Neural cell (in vitro differentiated cells): ENCODE results near the gene MEF2D.

Source experiments
- EP300 ChIP-seq: fragments of 450-650 bp; conservative IDR thresholded peaks from 2 replicates; pipeline ENCODE4 v1.6.1; 2014; ENCODE audit warnings: antibody characterized with exemption, mild to moderate bottlenecking, moderate library complexity; ENCODE audit not compliant: poor library complexity, severe bottlenecking
- EZH2 ChIP-seq: fragments of 200-600, 300-800 bp; shearing (Covaris generic), sonication (generic); IDR thresholded peaks from 2 replicates; pipeline ENCODE4 v1.6.1; 2014; ENCODE audit warnings: antibody characterized with exemption, low read length, borderline replicate concordance, mild to moderate bottlenecking; ENCODE audit not compliant: insufficient read depth, poor library complexity, severe bottlenecking
- MXI1 ChIP-seq: fragments of 450-650 bp; conservative IDR thresholded peaks from 2 replicates; pipeline ENCODE4 v1.6.1; 2014; ENCODE audit warnings: antibody characterized with exemption, mild to moderate bottlenecking; ENCODE audit not compliant: poor library complexity, severe bottlenecking
- POLR2AphosphoS5 ChIP-seq: IDR thresholded peaks from 2 replicates; pipeline ENCODE4 v1.6.1; 2012
- RAD21 ChIP-seq: fragments of 450-650 bp; conservative IDR thresholded peaks from 2 replicates; pipeline ENCODE4 v1.6.1; 2014; ENCODE audit warnings: antibody characterized with exemption, mild to moderate bottlenecking, moderate library complexity
- SMC3 ChIP-seq: fragments of 450-650 bp; conservative IDR thresholded peaks from 2 replicates; pipeline ENCODE4 v1.6.1; 2014; ENCODE audit warnings: antibody characterized with exemption, mild to moderate bottlenecking, moderate library complexity; ENCODE audit not compliant: poor library complexity
- TAF1 ChIP-seq: IDR thresholded peaks from 2 replicates; pipeline ENCODE4 v1.6.1; 2012; ENCODE audit warnings: low read depth
- TF ChIP-seq, protein P1 (sequence below): fragments of 450-650 bp; IDR thresholded peaks from 2 replicates; pipeline ENCODE4 v1.5.1; 2014; ENCODE audit warnings: antibody characterized with exemption, mild to moderate bottlenecking, moderate library complexity; ENCODE audit not compliant: poor library complexity, severe bottlenecking
- TF ChIP-seq, protein P2 (sequence below): IDR thresholded peaks from 2 replicates; pipeline ENCODE4 v1.6.1; 2012; ENCODE audit warnings: borderline replicate concordance

DNA sequence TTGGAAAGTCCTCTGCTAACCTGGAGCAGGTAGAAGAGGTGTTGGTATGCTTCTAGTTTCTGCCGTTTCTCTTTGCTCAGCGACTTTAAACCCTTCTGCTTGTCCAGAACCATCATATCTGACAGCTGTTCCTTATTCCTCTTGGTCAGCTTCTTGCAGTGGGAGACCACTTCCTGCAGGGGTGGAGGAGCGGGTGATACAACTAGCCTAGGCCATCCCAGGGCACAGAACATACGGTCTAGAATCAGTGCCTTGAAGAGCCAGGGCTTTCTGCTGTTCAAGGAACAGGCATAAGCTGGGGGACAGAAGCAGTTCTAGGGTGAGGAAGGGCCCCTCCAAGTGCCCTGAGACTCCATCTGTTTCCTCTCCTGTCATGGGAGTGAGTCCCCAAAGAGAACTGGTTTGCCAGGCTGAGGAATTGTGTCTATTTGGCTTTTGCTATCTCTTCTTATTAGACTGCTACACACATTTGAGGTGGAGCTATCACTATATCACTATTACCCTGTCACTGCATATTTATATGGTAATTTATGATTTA lies 39.3 kb upstream of the MEF2D start:
- no peak for TF ChIP-seq MXI1
- TF ChIP-seq, protein P1, sequence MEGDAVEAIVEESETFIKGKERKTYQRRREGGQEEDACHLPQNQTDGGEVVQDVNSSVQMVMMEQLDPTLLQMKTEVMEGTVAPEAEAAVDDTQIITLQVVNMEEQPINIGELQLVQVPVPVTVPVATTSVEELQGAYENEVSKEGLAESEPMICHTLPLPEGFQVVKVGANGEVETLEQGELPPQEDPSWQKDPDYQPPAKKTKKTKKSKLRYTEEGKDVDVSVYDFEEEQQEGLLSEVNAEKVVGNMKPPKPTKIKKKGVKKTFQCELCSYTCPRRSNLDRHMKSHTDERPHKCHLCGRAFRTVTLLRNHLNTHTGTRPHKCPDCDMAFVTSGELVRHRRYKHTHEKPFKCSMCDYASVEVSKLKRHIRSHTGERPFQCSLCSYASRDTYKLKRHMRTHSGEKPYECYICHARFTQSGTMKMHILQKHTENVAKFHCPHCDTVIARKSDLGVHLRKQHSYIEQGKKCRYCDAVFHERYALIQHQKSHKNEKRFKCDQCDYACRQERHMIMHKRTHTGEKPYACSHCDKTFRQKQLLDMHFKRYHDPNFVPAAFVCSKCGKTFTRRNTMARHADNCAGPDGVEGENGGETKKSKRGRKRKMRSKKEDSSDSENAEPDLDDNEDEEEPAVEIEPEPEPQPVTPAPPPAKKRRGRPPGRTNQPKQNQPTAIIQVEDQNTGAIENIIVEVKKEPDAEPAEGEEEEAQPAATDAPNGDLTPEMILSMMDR, result no peak
- TF ChIP-seq SMC3, result no peak
- TF ChIP-seq, protein P2, sequence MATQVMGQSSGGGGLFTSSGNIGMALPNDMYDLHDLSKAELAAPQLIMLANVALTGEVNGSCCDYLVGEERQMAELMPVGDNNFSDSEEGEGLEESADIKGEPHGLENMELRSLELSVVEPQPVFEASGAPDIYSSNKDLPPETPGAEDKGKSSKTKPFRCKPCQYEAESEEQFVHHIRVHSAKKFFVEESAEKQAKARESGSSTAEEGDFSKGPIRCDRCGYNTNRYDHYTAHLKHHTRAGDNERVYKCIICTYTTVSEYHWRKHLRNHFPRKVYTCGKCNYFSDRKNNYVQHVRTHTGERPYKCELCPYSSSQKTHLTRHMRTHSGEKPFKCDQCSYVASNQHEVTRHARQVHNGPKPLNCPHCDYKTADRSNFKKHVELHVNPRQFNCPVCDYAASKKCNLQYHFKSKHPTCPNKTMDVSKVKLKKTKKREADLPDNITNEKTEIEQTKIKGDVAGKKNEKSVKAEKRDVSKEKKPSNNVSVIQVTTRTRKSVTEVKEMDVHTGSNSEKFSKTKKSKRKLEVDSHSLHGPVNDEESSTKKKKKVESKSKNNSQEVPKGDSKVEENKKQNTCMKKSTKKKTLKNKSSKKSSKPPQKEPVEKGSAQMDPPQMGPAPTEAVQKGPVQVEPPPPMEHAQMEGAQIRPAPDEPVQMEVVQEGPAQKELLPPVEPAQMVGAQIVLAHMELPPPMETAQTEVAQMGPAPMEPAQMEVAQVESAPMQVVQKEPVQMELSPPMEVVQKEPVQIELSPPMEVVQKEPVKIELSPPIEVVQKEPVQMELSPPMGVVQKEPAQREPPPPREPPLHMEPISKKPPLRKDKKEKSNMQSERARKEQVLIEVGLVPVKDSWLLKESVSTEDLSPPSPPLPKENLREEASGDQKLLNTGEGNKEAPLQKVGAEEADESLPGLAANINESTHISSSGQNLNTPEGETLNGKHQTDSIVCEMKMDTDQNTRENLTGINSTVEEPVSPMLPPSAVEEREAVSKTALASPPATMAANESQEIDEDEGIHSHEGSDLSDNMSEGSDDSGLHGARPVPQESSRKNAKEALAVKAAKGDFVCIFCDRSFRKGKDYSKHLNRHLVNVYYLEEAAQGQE, result no peak
- TF ChIP-seq TAF1, result no peak
- no peak for TF ChIP-seq EZH2
- TF ChIP-seq EP300, result no peak
- TF ChIP-seq RAD21, result no peak
- no peak for TF ChIP-seq POLR2AphosphoS5
